SH-SY5Y (cell line): Measurements from ENCODE around the gene ATP6V0A4.

Experiments used
- GATA2 ChIP-seq: IDR thresholded peaks from 2 replicates; pipeline ENCODE4 v1.6.1; 2011; ENCODE audit warnings: mild to moderate bottlenecking, low read depth, low read length
- GATA3 ChIP-seq: IDR thresholded peaks from 2 replicates; pipeline ENCODE4 v1.6.1; 2011; ENCODE audit warnings: low read depth, mild to moderate bottlenecking, low read length, moderate library complexity

DNA sequence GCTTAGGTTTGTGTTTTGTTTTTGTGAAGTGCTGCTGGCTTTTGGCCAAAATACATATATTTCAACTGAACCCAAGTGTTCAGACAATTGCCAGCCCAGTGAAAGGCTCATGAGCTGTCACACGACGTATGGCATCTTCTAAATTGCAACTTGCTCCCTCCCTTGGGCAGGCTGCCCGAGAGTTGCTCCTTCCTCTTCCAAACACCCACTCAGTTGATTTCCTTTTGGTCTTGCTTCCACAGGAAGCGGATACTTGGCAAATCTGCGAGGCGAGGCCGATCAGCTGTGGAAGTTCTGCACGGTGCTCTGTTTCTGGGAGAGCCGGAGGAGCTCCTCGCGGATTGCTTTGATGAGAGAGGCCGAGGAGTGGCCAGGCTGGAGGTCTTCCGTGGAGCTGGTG lies 39.6 kb upstream of the ATP6V0A4 start:
- TF ChIP-seq GATA3 (no peak), GATA2 (no peak)
